ENCODE measurements around the gene ARMH1. TPM values are rescaled to one million over a fixed set of nuclear protein-coding genes. Genes with fewer than 3 reads are reported as not detected.

The ARMH1 gene
- total and polyA plus RNA-seq, 10 donors: 12.2 to 86.0 (median 20.8) TPM

DNA sequence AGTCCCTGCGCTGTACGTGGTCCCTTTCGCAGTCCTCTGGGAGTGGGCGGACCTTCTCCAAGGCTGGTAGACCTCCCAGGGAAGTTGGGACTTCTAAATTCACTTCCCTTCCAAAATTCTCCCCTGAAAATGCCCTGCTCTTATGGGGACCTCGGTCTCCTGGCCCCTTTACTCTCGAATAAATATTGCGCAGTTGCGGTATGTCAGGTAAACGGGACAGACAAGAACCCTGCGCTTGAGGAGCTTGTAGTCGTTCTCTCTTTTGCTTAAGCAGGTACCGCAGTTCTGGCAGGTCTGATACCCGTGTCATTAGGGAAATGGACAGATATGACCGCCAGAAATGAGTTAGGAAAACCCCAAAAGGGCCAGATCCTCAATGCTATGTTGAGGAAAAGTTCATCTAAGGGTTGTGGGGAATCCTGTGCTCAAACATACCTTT is 65.7 kb downstream of the ARMH1 start:
- Histone ChIP-seq H3K4me3 (peak overlapping the region; percentile 39 to 73 (median 48)), H3K27ac (peak overlapping the region in 6 of 8 donors; percentile 88 to 93 (median 91)), H3K9me3 (no peaks in the 10 kb centered on the region), H3K36me3 (peaks cover 0 to 11% (median 0%) of the 10 kb centered on the region in 6 donors), H3K4me1 (peaks cover 4 to 19% (median 14%) of the 10 kb centered on the region in 6 donors), H3K27me3 (replicated peaks in 1 of 7) (no peaks in the 10 kb centered on the region)
- intact Hi-C loops (cut with DNase I; ENCODE audit: low total_unique reads): no loop called here
- no peak for DNase-seq
- no peak for TF ChIP-seq POLR2AphosphoS5 (IDR thresholded peaks at IDR 0.05)
- TF ChIP-seq POLR2A (IDR thresholded peaks at IDR 0.05): no peak
- TF ChIP-seq, protein P1, sequence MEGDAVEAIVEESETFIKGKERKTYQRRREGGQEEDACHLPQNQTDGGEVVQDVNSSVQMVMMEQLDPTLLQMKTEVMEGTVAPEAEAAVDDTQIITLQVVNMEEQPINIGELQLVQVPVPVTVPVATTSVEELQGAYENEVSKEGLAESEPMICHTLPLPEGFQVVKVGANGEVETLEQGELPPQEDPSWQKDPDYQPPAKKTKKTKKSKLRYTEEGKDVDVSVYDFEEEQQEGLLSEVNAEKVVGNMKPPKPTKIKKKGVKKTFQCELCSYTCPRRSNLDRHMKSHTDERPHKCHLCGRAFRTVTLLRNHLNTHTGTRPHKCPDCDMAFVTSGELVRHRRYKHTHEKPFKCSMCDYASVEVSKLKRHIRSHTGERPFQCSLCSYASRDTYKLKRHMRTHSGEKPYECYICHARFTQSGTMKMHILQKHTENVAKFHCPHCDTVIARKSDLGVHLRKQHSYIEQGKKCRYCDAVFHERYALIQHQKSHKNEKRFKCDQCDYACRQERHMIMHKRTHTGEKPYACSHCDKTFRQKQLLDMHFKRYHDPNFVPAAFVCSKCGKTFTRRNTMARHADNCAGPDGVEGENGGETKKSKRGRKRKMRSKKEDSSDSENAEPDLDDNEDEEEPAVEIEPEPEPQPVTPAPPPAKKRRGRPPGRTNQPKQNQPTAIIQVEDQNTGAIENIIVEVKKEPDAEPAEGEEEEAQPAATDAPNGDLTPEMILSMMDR (IDR thresholded peaks at IDR 0.05 in 8 of 11, conservative IDR thresholded peaks at IDR 0.05 in 3 of 11): no peak
- 2 to 7% (median 4%) methylated on average over 14 of the region's 14 CpGs for WGBS, 5 donors

DNA sequence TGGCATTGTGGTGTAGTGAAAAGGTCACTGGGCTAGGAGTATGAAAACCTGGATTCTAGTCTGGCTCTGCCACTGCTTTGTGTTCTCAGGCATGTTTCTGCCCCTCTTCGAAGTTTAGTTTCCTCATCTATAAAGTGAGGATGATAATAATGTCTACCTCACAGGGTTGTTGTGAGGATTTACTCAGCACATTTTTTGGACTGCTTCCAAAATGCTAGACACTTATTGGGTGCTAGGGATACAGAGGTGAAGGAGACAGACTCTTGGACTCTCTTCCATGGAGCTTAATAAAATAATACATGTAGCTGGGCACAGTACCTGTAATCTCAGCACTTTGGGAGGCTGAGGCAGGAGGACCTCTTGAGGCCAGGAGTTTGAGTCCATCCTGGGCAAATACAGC is 68.7 kb downstream of the ARMH1 start:
- H3K36me3 ChIP-seq: peaks cover 0 to 38% (median 0%) of the 10 kb centered on the region in 6 donors
- H3K4me3 ChIP-seq: no peak overlapping the region
- DNase-seq: no peak
- H3K27ac ChIP-seq: no peak overlapping the region
- H3K27me3 ChIP-seq (replicated peaks in 1 of 7): no peaks in the 10 kb centered on the region
- no peaks in the 10 kb centered on the region for H3K9me3 ChIP-seq
- 85 to 97% (median 92%) methylated on average over 1 of the region's 1 CpG for WGBS, 5 donors
- intact Hi-C loops (cut with DNase I; ENCODE audit: low total_unique reads): no loop called here
- H3K4me1 ChIP-seq: peaks cover 4 to 19% (median 14%) of the 10 kb centered on the region in 6 donors
- TF ChIP-seq POLR2AphosphoS5 (IDR thresholded peaks at IDR 0.05) (no peak), POLR2A (IDR thresholded peaks at IDR 0.05) (no peak)
- TF ChIP-seq, protein P1 (IDR thresholded peaks at IDR 0.05 in 8 of 11, conservative IDR thresholded peaks at IDR 0.05 in 3 of 11): no peak

DNA sequence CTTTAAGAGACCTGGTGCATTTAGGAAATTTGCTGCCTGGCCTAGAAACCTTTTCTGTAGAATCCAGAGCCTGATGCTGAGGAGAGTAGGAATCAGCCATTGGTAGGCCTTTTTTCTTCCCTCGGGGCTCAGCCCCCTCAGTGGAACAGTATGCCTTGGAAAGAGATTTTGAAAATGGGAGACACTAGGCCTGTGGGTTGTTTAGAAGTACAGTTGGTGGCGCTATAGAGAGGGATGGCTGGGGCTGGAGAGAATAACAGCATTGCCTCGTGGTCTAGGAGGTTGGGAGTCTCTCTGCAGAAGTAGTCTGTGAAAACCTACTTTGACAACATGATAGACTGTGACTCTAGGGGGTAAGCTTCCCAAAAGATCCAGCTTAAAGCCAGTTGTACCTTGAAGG is 73.4 kb downstream of the ARMH1 start:
- peaks cover 0 to 82% (median 0%) of the 10 kb centered on the region in 6 donors for H3K36me3 ChIP-seq
- intact Hi-C loops (cut with DNase I; ENCODE audit: low total_unique reads): no loop called here
- TF ChIP-seq POLR2AphosphoS5 (IDR thresholded peaks at IDR 0.05): no peak
- no peak for TF ChIP-seq POLR2A (IDR thresholded peaks at IDR 0.05)
- TF ChIP-seq, protein P1 (IDR thresholded peaks at IDR 0.05 in 8 of 11, conservative IDR thresholded peaks at IDR 0.05 in 3 of 11): no peak
- H3K9me3 ChIP-seq: no peaks in the 10 kb centered on the region
- WGBS, 5 donors: 87 to 100% (median 93%) methylated on average over 3 of the region's 3 CpGs
- H3K4me1 ChIP-seq: no peaks in the 10 kb centered on the region
- H3K27me3 ChIP-seq (replicated peaks in 1 of 7): no peaks in the 10 kb centered on the region
- H3K4me3 ChIP-seq: no peak overlapping the region
- no peak overlapping the region for H3K27ac ChIP-seq
- no peak for DNase-seq

DNA sequence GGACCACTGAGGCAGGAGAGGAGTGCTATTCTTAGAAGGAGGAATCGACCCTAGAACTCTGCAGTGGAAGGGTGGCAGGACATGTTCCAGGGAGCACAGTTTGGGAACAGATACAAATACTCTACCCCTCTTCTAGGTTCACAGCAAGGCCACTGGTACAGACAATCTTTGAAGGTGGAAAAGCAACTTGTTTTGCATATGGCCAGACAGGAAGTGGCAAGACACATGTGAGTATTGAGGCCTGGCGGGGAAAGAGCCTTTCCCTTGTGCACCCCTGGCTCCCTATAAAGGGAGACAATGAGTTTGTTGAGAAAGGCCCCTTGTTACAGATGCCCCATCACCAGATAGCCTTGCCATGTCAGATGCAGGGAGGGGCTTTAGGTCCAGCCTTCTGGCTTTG is 82.9 kb downstream of the ARMH1 start:
- H3K36me3 ChIP-seq: peaks cover 0 to 100% (median 0%) of the 10 kb centered on the region in 6 donors
- no peaks in the 10 kb centered on the region for H3K9me3 ChIP-seq
- H3K27me3 ChIP-seq (replicated peaks in 1 of 7): no peaks in the 10 kb centered on the region
- peaks cover 0 to 7% (median 4%) of the 10 kb centered on the region in 6 donors for H3K4me1 ChIP-seq
- intact Hi-C loops (cut with DNase I; ENCODE audit: low total_unique reads): no loop called here
- WGBS, 5 donors: 69 to 84% (median 73%) methylated on average over 2 of the region's 2 CpGs
- DNase-seq: no peak
- TF ChIP-seq, protein P1 (IDR thresholded peaks at IDR 0.05 in 8 of 11, conservative IDR thresholded peaks at IDR 0.05 in 3 of 11): no peak
- TF ChIP-seq POLR2AphosphoS5 (IDR thresholded peaks at IDR 0.05) (no peak), POLR2A (IDR thresholded peaks at IDR 0.05) (no peak)
- no peak overlapping the region for H3K27ac ChIP-seq
- no peak overlapping the region for H3K4me3 ChIP-seq

Data from spleen (tissue), 11 donors.